HEK293T (cell line): Measurements from ENCODE around the gene KRTAP6-3.

Experiments
- BHLHE40 ChIP-seq: fragments of 450-650 bp; IDR thresholded peaks from 2 replicates; pipeline ENCODE4 v1.6.1; 2016; ENCODE audit warnings: mild to moderate bottlenecking, moderate library complexity, borderline replicate concordance
- ELF4 ChIP-seq: fragments of 450-650 bp; IDR thresholded peaks from 2 replicates; pipeline ENCODE4 v1.6.1; 2017; ENCODE audit warnings: antibody characterized with exemption
- FOXK2 ChIP-seq: fragments of 450-650 bp; IDR thresholded peaks from 2 replicates; pipeline ENCODE4 v1.6.1; 2016; ENCODE audit warnings: mild to moderate bottlenecking
- HDGF ChIP-seq: fragments of 450-650 bp; IDR thresholded peaks from 2 replicates; pipeline ENCODE4 v1.6.1; 2017; ENCODE audit warnings: antibody characterized with exemption, borderline replicate concordance
- NFRKB ChIP-seq: fragments of 450-650 bp; IDR thresholded peaks from 2 replicates; pipeline ENCODE4 v1.6.1; 2016; ENCODE audit warnings: mild to moderate bottlenecking, moderate library complexity
- SP1 ChIP-seq: fragments of 450-650 bp; IDR thresholded peaks from 2 replicates; pipeline ENCODE4 v1.6.1; 2017
- SUZ12 ChIP-seq: fragments of 450-650 bp; IDR thresholded peaks from 2 replicates; pipeline ENCODE4 v1.6.1; 2016; ENCODE audit warnings: mild to moderate bottlenecking
- ZNF384 ChIP-seq: fragments of 450-650 bp; IDR thresholded peaks from 2 replicates; pipeline ENCODE4 v1.6.1; 2016

- no peak for TF ChIP-seq BHLHE40
- TF ChIP-seq SP1: no peak
- no peak for TF ChIP-seq SUZ12
- no peak for TF ChIP-seq FOXK2
- TF ChIP-seq ELF4: no peak
- no peak for TF ChIP-seq NFRKB
- no peak for TF ChIP-seq HDGF
- no peak for TF ChIP-seq ZNF384
Observed at GRCh38 chr21:30634906-30635305, 42.7 kb downstream of the KRTAP6-3 start, which contains the start of gene KRTAP20-2.
